Fibroblast of skin of left quadriceps (primary cell): ENCODE results near the gene EFHC2.

ENCODE experiments used
- DNase-seq, 2 experiments: peaks; one replicate each; pipeline ENCODE4 v3.0.0-alpha.2; 2013; ENCODE audit warnings: low read depth in 2 of 2

EFHC2 gene

GRCh38 chrX:44147130-44147529, 196.3 kb downstream of the EFHC2 start:
- DNase-seq, result no peak

DNA sequence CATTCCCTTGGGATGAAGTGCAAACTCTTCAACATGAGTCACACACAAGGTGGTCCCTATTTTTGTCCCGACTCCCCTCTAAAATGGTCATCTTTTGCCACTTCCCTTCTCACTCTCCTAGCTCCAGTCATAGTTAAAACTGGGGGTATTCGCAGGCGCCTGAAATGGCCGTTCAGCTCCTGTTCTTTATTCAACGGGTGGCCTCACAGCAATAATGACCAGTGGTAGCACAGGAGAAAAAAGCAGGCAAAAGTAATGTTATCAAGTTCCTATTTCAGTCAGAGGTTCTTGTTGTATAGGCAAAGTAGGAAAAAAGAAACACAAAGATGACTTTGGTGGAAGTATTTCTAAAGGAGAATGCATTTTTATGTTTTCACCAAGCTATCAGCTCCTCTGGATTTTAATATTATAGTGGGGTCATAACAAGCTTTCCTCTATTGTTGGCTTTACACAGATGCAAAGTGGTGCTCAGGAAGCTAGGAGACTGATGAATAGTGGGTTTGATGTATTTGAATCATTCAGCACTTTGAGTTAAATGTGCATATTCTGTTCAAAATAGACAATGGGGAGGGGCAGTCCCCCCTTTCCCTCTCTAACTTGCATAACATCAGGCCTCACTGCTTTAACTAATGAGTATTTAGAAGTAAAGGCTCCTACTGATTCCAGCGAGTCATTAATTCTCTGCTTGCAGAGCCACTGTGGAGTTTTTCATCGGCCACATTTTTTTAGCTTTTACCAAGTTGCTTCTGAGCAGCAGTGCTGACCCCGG, 199.1 kb downstream of the EFHC2 start:
- DNase-seq, result no peak

- DNase-seq, result no peak
These were observed 200.3 kb downstream of the EFHC2 start for GRCh38 chrX:44143061-44143602.

GRCh38 chrX:44130189-44130588, 213.3 kb downstream of the EFHC2 start:
- DNase-seq, result no peak

- no peak for DNase-seq
These were observed 230.1 kb downstream of the EFHC2 start for GRCh38 chrX:44113337-44113736.

- DNase-seq, result no peak
These were observed 236.6 kb downstream of the EFHC2 start for GRCh38 chrX:44106864-44107263.

DNA sequence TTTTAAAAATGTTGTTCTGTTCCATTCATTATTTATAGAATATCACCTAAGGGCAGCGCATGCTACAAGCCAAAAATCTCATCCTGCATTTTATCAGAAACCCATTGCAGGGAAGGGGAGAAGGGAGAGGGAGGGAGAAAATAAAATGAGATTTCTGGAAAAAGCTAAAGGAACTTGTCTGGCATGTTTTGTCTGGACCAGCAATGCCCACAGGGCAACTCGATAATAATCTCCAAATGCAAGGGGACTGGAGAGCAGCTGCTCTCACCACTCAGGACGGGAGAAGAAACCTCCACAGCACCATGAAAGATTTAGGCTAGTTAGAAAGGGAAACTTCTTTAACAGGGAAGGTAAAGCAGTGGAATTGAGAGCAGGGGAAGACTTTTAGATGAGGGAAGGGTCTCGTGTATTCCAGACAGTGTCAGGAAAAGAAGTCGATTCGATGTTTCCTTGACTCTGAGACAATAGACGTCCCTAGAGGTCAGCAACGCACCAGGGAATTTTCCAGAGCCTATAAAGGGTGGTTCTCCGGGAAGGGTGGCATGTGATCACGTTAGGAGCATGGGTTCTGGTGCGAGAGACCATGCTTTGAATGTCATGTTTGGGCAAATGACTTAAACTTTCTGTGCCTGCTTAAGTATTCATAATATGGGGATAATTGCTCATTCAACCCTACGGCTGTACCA, 238.1 kb downstream of the EFHC2 start:
- no peak for DNase-seq

- DNase-seq, result no peak
These were observed 238.8 kb downstream of the EFHC2 start for GRCh38 chrX:44104699-44105098.

GRCh38 chrX:44101281-44101680, 242.2 kb downstream of the EFHC2 start:
- no peak for DNase-seq

- DNase-seq, result no peak
These were observed 244.1 kb downstream of the EFHC2 start for GRCh38 chrX:44099366-44099765.
